ENCODE measurements around the gene DNAH8.

The DNAH8 gene

DNA sequence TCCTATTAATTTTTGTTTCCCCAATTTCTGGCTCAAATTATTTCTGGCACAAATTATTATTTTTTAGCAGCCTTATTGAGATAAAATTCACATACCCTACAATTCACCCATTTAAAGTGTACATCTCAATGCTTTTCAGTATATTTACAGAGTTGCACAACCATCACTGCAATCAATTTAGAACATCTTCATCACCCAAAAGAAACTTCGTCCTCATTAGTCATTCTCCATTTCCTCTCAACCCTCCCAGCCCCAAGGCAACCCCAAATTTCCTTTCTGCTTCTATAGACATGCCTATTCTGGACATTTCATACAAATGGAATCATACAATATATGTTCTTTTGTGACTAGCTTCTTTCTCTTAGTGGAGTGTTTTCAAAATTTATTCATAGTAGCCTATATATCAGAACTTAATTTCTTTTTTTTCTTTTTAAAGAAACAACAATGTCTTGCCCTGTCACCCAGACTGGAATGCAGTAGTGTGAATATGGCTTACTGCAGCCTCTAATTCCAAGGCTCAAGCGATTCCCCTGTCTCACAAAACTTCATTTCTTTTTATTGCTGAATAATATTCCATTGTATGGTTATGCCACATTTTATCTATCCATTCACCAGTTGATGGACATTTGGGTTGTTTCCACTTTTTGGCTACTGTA lies 84.5 kb downstream of the DNAH8 start:
- no peak for DNase-seq

DNA sequence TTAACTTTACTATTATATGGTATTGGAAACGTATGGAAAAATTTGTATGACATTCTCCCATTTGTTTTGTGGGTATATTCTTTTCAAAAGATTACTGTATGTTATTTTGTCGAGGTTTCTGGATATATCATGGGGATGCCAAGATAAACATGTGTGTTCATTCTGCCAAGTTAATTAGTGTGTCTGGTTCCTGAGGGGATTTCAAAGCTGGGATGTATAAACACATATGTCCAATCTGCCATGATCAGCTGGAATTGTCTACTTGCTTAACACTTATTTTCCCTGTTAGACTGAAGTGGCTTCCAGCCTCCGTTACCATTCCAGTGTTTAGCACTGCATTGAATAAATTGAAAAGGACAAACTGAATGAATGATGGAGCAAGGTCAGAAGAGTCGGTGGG lies 86.2 kb downstream of the DNAH8 start:
- no peak for DNase-seq

DNA sequence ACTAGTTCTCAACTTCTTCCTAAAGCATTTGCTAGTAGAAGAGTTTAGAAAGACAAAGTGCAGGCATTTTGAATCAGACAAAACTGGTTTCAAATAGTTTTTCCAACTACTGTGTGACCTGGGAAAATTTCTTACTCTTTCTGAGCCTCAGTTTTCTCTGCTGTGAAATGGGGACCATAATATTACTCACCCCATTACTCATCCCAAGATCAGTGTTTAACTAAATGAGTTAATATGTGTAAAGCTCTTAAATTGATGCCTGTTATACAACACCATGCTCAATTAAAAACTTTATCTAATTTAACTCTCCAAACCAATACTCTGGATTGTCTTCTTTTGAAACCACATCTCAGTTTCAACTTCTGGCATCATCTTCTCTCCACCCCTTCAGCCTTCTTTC lies 87.4 kb downstream of the DNAH8 start:
- no peak for DNase-seq

DNA sequence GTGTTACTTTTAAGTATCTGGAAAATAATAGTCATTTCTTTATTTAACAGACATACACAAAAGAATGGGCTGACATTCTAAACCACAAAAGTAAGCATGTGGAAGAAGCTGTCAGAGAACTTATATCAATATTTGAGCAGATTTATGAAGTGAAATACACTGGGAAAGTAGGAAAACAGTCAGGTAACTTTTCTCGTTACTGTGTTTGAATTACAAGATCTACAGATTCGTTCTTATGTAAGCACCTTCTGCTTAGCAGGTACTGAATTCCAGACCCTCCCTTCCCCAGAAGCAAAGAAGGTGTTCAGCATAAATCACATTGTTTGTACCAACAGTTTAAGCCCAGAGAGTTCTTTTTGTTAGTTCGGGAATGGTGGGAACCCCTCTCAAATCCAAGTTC lies 88.0 kb downstream of the DNAH8 start:
- DNase-seq: no peak

DNA sequence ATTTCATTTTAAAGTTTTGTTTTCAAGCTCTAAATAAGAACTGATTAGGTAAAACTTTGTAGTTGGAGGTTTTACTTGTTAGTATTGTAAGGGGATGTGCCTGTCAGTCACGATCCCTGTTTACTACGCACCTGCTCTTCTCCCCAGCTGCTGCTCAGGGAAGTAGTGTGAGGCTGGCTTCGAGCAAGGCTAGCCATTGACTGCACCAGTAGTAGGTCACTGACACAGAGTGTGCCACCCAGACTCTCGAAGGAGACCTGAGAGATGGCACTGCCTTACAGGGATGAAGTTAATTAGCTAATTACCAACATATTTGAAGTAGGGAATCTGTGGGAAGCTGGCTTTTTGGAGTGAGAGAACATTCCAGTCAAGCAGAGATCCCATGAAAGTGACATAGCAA lies 89.2 kb downstream of the DNAH8 start:
- no peak for DNase-seq

DNA sequence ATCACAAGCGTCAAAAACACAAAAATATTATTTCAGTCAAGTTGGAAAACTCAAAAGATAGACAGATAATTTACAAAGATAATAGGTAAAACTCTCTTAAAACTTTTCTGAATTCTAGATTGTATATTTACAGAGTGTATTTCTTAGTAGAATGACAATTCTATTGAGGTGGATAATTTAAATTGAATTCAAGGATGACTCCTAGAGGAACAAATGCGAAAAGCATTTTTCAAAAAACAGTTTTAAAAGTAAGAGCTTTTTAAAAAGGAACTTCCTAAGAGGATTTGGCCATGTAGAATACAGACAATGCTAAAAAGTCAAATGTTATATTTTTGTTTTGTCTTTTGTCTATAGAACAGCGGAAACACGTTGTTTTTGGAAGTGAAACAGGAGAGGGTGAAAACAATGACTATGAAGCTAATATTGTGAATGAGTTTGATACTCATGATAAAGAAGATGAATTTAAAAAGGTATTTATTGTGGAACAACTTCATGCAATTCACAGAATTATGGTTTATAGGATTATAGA lies 90.1 kb downstream of the DNAH8 start:
- no peak for DNase-seq

DNA sequence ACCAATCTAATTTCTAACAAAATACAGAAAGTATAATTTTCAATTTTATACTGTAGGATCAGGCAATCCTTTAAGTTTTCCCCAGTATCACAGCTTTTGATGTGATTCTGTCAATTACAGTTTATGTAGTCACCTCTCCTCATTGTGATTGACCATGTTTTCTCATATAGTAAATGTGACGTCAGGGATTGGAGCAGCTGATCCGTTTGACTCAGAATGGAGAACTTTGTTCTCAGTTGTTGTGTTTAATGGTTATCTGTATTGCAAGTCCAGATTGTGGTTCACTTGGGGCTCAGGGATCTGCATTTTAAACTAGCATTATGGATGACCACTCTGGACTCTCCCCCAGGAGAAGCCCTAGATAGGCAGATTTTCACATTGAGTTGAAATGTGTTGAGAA lies 90.6 kb downstream of the DNAH8 start:
- no peak for DNase-seq

DNA sequence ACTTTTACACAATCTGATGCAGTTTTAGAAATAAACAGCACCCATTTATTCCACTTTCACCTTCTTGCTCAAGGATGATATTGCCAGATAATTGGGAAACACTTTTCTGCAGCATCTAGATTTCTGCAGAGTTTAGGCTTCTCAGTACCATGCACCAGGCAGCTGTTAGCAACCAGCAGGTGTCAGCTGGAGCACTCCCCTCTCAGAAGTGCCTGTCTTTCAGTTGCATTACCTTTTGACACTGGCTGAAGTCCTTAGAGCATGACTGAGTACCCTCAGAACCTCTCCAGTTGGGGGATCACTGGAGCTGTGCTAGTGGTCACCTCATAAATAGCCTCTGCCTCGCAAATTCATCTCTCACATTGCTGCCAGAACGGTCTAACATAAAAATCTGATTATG lies 91.2 kb downstream of the DNAH8 start:
- DNase-seq: no peak

DNA sequence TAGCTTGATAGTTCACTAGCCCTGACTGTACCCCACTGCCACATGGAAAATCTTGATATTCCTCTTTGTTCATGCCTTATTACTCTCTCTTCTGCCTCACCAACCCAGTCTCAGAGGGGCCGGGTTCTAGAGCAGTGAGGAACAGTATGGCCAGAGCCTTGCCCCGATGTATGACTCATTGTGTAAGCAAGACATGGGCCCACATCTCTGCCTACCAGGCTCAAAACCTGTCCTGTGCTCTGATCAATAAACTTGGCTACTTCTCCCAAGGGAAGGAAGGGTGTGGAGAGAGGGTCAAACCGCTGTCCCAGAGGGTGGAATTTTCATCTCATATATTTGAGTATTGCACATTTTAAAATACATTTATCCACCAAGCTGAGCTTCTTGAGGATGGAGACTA lies 91.7 kb downstream of the DNAH8 start:
- no peak for DNase-seq

DNA sequence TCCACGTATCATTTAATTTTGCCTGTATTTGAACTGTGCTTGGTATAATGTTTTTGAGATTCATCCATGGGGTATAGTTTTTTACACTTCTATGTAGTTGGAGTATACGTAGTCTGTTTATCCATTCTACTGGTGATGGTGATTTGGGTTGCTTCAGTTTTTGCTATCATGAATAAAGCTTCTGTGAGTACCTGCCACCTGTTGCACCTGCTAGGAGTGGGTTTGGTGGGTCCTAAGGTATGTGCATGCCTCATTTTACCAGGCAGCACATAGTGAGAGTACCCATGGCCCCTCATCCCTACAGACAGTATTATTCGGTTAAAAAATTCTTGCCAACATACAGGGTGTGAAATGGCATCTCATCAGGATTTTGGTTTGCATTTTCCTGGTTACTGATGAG lies 92.9 kb downstream of the DNAH8 start:
- no peak for DNase-seq

DNA sequence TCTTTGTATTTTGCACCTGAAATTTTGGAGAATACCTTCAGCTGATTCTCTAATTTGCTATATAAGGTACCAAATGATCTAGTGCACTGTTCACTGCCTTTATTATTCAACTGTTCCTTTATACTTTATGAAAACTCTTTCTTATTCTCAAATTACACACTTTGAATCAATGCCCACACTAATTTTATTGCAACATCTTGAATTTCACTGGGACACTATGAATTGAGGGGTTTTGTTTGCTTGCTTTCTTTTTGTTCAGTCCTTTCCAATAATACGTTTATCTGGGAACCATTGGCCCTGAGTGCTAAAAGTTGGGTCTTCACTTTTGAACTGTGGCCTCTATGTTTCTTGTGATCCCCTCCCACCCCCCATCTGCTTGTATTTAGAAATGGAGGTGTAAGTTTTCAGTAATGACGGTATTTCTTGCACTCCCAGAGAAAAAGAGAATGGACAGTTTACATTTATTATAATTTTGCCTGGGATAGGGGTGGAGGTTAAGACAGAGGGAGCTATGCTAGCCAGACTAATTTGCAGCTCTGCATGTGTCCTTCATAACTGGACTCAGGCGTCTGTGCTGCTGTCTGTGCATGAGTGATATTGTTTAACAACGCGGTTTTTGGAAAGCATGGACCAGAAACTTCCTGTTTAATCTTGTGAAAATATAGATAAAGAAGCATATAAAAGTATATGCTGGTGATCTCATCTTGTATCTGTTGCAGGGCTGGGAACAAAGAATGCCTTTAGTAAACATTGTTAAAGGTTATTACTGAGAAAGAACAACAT lies 98.1 kb downstream of the DNAH8 start:
- no peak for DNase-seq

DNA sequence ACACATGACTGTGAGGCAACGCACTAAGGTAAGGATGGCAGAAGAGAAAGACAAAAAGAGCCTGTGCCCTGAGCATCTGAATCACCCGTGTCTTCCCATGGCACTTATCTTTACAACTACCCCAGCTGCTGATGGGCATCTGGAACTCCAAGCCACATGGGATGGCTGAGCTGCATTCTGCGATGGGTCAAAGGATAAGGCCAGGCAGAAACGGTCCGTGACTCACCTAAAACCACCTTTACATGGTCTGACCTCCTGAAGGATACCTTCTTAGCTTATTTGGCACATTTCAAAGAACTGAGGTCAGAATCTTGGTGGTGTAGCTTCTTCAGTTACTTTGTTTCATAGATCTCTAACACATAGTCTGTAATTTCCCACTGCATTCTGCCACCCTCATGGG lies 99.7 kb downstream of the DNAH8 start:
- DNase-seq: no peak

DNA sequence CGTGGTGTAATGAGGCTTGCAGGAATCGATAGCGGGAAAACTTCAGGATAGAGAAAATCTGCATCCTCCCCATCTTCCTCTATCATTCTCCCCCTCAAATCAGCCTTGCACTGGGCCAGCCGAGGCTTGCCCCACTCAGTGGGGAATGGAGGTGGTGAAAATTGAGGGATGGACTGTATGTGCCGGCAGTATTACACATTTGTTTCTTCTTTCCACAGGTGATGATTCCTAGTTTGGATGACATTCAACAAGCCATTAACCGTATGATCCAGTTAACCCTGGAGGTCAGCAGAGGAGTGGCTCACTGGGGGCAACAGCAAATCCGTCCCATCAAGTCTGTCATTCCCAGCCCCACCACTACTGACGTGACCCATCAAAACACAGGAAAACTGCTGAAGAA lies 100.1 kb downstream of the DNAH8 start:
- DNase-seq: no peak

DNA sequence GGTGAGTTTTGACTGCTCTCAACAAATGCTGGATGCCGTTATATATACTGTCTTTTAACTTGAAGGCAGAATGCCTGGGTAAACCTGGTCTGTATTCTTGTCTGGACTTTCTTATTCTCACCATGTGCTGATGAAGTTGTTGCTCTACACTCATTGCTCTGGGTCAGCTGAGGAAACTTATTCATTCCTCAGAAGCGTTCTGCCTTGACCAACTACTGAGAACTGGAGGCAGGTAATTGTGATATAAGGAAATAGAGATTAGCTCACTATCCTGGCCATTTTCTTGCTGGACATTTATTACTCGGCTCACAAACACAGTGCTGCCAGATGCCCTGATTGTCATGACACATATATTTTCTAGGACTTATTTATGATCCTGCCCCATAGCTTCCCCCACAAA lies 103.6 kb downstream of the DNAH8 start:
- no peak for DNase-seq

DNA sequence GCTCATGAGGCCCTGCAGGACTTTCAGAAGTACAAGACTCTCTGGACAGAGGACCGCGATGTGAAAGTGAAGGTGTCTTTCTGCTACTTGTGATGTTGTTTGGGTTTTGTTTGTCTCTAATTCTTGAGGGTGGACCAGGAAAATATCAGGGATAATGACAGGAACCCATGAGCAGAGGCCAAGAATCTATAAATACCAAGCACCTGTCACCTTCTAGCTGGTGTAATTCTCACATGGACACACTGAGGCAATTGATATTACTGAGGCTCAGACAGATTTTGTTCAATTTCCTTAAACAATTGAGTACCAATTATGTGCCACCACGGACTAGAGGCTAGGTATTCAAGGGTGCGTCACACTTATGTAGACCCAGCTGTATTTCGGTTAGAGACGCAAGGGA lies 107.9 kb downstream of the DNAH8 start:
- no peak for DNase-seq

DNA sequence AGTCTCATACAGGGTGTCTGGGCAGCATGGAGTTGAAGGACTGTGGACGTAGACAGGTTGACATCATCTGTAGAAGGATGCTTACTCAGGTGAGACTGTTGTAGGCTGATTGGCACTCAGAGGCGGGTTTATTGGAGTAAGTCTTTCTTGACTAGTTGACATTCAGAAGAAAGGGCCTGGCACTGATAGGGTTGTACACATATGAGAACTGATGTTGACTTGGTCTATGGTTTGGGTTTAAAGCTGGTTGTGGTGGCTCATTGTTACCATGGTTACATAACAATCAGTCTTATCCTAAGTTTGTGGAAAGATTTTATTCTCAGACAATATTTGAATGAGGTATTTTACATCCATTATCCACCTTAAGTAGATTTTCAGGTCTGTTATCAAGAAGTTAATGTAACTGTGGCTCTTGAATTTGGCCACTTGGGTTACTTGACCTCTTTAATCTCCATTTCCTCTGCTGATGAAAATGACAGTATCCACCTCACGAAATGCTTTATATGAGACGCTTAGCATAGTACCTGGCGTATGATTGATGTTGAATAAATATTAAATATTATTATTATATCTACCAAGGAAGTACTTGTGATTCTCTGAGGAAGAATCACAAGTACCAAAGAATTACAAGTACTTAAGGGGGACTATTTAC lies 109.3 kb downstream of the DNAH8 start:
- no peak for DNase-seq

DNA sequence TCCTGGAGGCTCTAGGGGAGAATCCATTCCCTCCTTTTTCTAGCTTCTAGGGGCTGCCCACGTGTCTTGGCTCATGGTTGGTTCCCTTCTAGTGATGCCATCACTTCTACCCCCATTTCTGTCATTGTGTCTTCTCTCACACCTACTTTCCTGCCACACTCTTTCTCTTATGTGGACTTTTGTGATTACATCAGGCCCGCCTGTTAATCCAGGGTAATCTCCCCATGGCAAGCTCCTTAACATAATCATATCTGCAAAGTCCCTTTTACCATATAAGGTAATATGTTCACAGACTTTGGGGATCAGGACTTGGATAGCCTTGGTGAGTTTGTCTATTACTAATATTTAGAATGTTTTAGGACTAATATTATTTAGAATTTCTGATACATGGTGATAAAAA lies 111.9 kb downstream of the DNAH8 start:
- no peak for DNase-seq

DNA sequence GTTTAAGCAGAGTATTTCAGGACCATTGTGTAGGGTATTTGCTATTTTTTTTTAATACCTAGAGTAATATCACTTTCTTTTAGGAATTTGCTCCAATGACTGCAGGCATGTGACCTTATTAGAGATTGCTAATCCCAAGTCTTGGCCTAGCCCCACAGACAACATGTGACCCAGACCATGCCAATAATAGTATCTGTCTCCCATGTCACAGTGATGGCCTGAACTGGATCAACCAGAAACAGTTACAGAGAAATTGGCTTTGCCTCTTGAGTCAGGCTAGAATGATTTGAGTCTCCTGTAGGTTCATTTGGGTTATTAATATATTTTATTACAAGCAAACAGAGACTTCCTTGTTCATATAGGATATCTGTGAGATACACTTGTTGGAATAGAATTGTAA lies 116.8 kb downstream of the DNAH8 start:
- DNase-seq: no peak

DNA sequence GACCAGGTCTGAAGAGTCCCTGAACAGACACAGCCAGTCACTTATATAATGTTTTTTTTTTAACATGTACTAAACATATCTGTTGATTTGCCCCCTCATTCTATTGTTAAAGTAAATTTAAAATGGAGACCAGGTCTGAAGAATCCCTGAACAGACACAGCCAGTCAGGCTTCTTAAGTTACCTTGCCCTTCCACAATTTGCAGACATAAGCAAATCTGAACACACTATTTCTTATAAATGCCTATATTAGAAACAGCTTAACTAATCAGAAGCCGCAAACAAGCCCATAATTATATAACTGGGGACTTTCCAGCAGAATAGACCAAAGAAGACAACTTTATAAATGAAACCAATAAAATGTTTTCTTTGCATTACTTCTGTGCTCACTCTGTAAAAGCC lies 118.2 kb downstream of the DNAH8 start:
- DNase-seq: no peak

DNA sequence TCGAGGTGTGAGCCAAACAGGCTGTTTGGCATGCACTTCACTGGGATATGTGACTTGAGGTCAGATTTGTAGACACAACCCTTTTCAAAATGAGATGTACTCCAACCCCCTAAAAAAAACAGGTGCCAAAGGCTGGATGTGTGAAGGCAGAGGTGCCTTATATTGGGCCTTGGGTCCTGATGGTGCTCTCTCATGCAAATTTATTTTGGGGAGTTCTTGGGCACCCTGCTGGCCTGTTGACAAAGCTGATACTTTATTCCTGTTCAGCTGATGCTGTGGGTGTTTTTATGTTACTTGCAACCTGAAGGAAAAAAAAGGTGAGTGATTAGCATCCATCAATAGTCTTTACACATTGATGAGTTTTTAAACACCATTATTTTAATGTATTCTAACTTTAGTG lies 121.5 kb downstream of the DNAH8 start:
- no peak for DNase-seq

DNA sequence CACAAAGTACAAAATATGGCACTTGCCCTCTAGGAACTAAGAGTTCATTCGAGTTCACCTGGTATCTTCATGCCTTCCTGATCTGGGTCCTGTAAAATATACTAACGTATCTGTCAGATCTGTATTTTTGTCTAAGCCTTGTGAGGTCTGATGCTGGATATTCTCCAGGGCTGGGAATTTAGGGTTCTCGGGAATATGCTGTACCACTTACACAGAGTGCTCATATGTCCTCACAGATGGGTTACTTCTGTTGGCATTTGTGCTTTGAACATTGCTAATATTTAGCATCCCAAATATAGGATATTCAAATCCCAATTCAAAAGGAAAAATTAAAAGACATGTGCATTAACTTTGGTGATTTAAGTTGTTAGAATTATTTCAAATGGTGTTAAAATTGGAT lies 122.0 kb downstream of the DNAH8 start:
- DNase-seq: no peak

DNA sequence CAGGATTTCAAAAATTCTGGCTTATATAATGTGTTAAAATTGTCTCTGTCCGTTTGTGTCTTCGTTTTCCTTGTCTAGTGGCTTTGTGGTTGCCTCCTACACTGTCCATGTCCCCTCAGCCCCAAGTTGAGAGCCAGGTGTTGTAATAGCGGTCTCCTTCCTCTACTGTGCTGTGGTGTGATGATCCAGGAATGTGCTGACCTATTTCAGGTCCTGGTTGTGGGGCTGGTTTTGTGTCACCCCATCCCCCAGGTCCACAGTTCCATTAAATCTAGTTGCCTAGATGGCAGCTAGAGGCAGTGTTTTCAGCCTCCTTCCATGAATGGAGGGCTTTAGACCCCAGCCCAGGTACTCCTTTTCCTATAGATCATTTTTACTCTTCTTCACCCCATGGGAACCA lies 128.7 kb downstream of the DNAH8 start:
- no peak for DNase-seq

DNA sequence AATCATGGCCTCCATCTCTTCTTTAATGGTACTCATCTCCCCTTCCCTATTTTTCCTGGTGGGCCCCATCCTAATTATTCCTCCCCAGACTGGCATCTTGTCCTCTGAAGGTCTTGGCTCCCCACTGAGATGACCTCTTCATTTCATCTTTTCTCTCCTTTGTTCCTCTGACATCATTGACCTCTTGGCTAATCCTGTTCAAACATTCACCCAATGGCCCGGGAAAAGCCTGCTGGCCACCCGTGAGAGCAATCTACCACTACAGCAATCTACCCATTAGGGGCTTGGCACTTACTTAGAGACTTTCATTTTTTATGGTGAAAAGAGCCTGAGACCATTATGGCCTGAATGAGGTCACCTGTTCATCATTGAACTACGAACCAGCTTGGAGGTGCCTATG lies 130.8 kb downstream of the DNAH8 start:
- no peak for DNase-seq

DNA sequence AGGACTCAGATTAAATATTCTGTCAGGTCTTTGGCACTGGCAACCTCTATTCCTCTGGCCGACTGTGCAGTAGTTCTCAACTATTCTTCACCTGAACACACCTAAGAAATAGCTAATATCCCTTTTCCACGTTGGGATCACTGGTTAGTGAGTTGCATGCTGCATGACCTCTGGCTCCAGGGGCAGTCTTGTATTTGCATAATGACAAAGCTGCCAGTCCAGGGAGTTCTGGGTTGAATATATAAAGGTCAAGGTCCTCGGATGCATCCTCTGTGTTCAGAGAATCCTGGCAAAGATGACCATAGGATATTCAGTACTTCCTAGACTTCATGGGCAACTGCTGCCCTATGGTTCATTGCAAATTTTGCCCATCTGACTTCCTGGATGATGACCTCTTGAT lies 131.2 kb downstream of the DNAH8 start:
- no peak for DNase-seq

Data from NCI-H1417 treated with DMSO at 0.1 percent for 48 hours (cell line).